ENCODE measurements around the gene NRG3.

NRG3 gene

GRCh38 chr10:82221056-82221455 lies 346.1 kb downstream of the NRG3 start:
- no peak for DNase-seq
- no peaks in the 10 kb centered on the region for H3K27me3 ChIP-seq (replicated peaks)
- in situ Hi-C loops (cut with HindIII; ENCODE audit: low pct_ligation_motif_present, low sequenced_read_pairs): no loop called here
- no peak for TF ChIP-seq CTCF (IDR thresholded peaks at IDR 0.05; ENCODE audit: low read depth, low read length, missing control alignments)
- H3K4me3 ChIP-seq (ENCODE audit: low read depth, low read length): no peak overlapping the region
- H3K27ac ChIP-seq: no peak overlapping the region
- no peaks in the 10 kb centered on the region for H3K36me3 ChIP-seq (replicated peaks)

GRCh38 chr10:82221601-82222149 lies 346.7 kb downstream of the NRG3 start:
- no peak for DNase-seq
- in situ Hi-C loops (cut with HindIII; ENCODE audit: low pct_ligation_motif_present, low sequenced_read_pairs): no loop called here
- no peaks in the 10 kb centered on the region for H3K27me3 ChIP-seq (replicated peaks)
- H3K27ac ChIP-seq: no peak overlapping the region
- H3K36me3 ChIP-seq (replicated peaks): no peaks in the 10 kb centered on the region
- TF ChIP-seq CTCF (IDR thresholded peaks at IDR 0.05; ENCODE audit: low read depth, low read length, missing control alignments): no peak
- no peak overlapping the region for H3K4me3 ChIP-seq (ENCODE audit: low read depth, low read length)

GRCh38 chr10:82228701-82229100 lies 353.7 kb downstream of the NRG3 start:
- no peaks in the 10 kb centered on the region for H3K27me3 ChIP-seq (replicated peaks)
- no peak overlapping the region for H3K4me3 ChIP-seq (ENCODE audit: low read depth, low read length)
- no peak for TF ChIP-seq CTCF (IDR thresholded peaks at IDR 0.05; ENCODE audit: low read depth, low read length, missing control alignments)
- no peak for DNase-seq
- in situ Hi-C loops (cut with HindIII; ENCODE audit: low pct_ligation_motif_present, low sequenced_read_pairs): no loop called here
- H3K27ac ChIP-seq: no peak overlapping the region
- no peaks in the 10 kb centered on the region for H3K36me3 ChIP-seq (replicated peaks)

GRCh38 chr10:82234173-82234572 lies 359.2 kb downstream of the NRG3 start:
- no peaks in the 10 kb centered on the region for H3K36me3 ChIP-seq (replicated peaks)
- H3K27me3 ChIP-seq (replicated peaks): no peaks in the 10 kb centered on the region
- in situ Hi-C loops (cut with HindIII; ENCODE audit: low pct_ligation_motif_present, low sequenced_read_pairs): no loop called here
- TF ChIP-seq CTCF (IDR thresholded peaks at IDR 0.05; ENCODE audit: low read depth, low read length, missing control alignments): no peak
- H3K4me3 ChIP-seq (ENCODE audit: low read depth, low read length): no peak overlapping the region
- H3K27ac ChIP-seq: no peak overlapping the region
- DNase-seq: no peak

- Histone ChIP-seq H3K27me3 (replicated peaks) (no peaks in the 10 kb centered on the region), H3K36me3 (replicated peaks) (no peaks in the 10 kb centered on the region), H3K4me3 (ENCODE audit: low read depth, low read length) (no peak overlapping the region), H3K27ac (no peak overlapping the region)
- DNase-seq: no peak
- in situ Hi-C loops (cut with HindIII; ENCODE audit: low pct_ligation_motif_present, low sequenced_read_pairs): no loop called here
- TF ChIP-seq CTCF (IDR thresholded peaks at IDR 0.05; ENCODE audit: low read depth, low read length, missing control alignments): no peak
Measured at GRCh38 chr10:82236084-82236731, 361.2 kb downstream of the NRG3 start.

- DNase-seq: no peak
- Histone ChIP-seq H3K4me3 (ENCODE audit: low read depth, low read length) (no peak overlapping the region), H3K27me3 (replicated peaks) (no peaks in the 10 kb centered on the region), H3K27ac (no peak overlapping the region), H3K36me3 (replicated peaks) (no peaks in the 10 kb centered on the region)
- no peak for TF ChIP-seq CTCF (IDR thresholded peaks at IDR 0.05; ENCODE audit: low read depth, low read length, missing control alignments)
- in situ Hi-C loops (cut with HindIII; ENCODE audit: low pct_ligation_motif_present, low sequenced_read_pairs): no loop called here
Measured at GRCh38 chr10:82238291-82238690, 363.3 kb downstream of the NRG3 start.

All from brain microvascular endothelial cell (primary cell).